WTC11 (cell line): ENCODE measurements around the gene ZNF438. TPM values are rescaled to one million over a fixed set of nuclear protein-coding genes. Genes with fewer than 3 reads are reported as not detected.
"Not testable (repeated sequence)": the region's sequence is repeated elsewhere in the genome, so short reads cannot be mapped to it uniquely, and the experiment has no call there.

Experiments used
- ATAC-seq: fragments of 200-7000 bp; cut with Tn5 transposase; 2 replicates; pipeline ENCODE4 v1.10.0; 2021; ENCODE audit warnings: mild to moderate bottlenecking, moderate library complexity
- CTCF ChIA-PET: fragments of 300-600 bp; sonication (Branson Sonifier 250); formaldehyde crosslinking; loops from one replicate; lab custom pipeline; 2021; ENCODE audit warnings: antibody characterized with exemption; lab: Charles Lee
- POLR2A ChIA-PET: fragments of 350-600 bp; sonication (Branson Sonifier 250); formaldehyde crosslinking; loops from one replicate; lab custom pipeline; 2021; ENCODE audit warnings: antibody characterized with exemption; lab: Charles Lee
- DNase-seq: peaks from one replicate; pipeline ENCODE4 v3.0.0; 2021; ENCODE audit warnings: low spot score
- H3K27ac Mint-ChIP-seq: 2 replicates; pipeline ENCODE4 v1.8.0; 2021; ENCODE audit warnings: mixed read lengths
- H3K27me3 Mint-ChIP-seq: 2 replicates; pipeline ENCODE4 v1.8.0; 2021; ENCODE audit warnings: low read depth, mild to moderate bottlenecking, moderate library complexity, mixed read lengths
- H3K36me3 Mint-ChIP-seq: 2 replicates; pipeline ENCODE4 v1.8.0; 2021; ENCODE audit warnings: mixed read lengths
- H3K4me1 Mint-ChIP-seq: 2 replicates; pipeline ENCODE4 v1.8.0; 2022; ENCODE audit warnings: mixed read lengths
- H3K4me3 Mint-ChIP-seq: 2 replicates; pipeline ENCODE4 v1.8.0; 2021; ENCODE audit warnings: mild to moderate bottlenecking, moderate library complexity, mixed read lengths
- H3K9me3 Mint-ChIP-seq: 2 replicates; pipeline ENCODE4 v1.8.0; 2021; ENCODE audit warnings: mixed read lengths
- CBFB ChIP-seq: sonication (generic); formaldehyde crosslinking; IDR thresholded peaks from 2 replicates; pipeline ENCODE4 v1.8.1; 2022; ENCODE audit warnings: mild to moderate bottlenecking, low read depth, missing genetic modification reagents
- ELF4 ChIP-seq: sonication (generic); formaldehyde crosslinking; IDR thresholded peaks from 2 replicates; pipeline ENCODE4 v1.8.1; 2022; ENCODE audit warnings: low read depth, mild to moderate bottlenecking, moderate library complexity, missing genetic modification reagents
- FOXJ3 ChIP-seq: sonication (generic); formaldehyde crosslinking; IDR thresholded peaks from 2 replicates; pipeline ENCODE4 v1.9.0; 2021; ENCODE audit warnings: missing genetic modification reagents, mild to moderate bottlenecking, borderline replicate concordance
- FOXP1 ChIP-seq: sonication (generic); formaldehyde crosslinking; IDR thresholded peaks from 2 replicates; pipeline ENCODE4 v1.8.0; 2022; ENCODE audit warnings: missing genetic modification reagents, mild to moderate bottlenecking, moderate library complexity, borderline replicate concordance
- GABPB1 ChIP-seq: sonication (generic); formaldehyde crosslinking; IDR thresholded peaks from 2 replicates; pipeline ENCODE4 v1.8.1; 2023; ENCODE audit warnings: mild to moderate bottlenecking, missing genetic modification reagents
- JAZF1 ChIP-seq: fragments of 250-450 bp; sonication (Bioruptor Pico); IDR thresholded peaks from 2 replicates; pipeline ENCODE4 v1.9.0; 2021; ENCODE audit warnings: moderate library complexity, mild to moderate bottlenecking, inconsistent platforms
- PRRX2 ChIP-seq: fragments of 250-450 bp; sonication (Bioruptor Pico); IDR thresholded peaks from 2 replicates; pipeline ENCODE4 v1.8.0; 2021; ENCODE audit warnings: mild to moderate bottlenecking
- RELA ChIP-seq: sonication (generic); formaldehyde crosslinking; IDR thresholded peaks from 2 replicates; pipeline ENCODE4 v1.8.1; 2022; ENCODE audit warnings: missing genetic modification reagents, mild to moderate bottlenecking, borderline replicate concordance
- SP1 ChIP-seq: sonication (generic); formaldehyde crosslinking; conservative IDR thresholded peaks from 2 replicates; pipeline ENCODE4 v1.8.1; 2022; ENCODE audit warnings: missing genetic modification reagents
- TCF7 ChIP-seq: sonication (generic); formaldehyde crosslinking; IDR thresholded peaks from 2 replicates; pipeline ENCODE4 v1.8.0; 2022; ENCODE audit warnings: mild to moderate bottlenecking, low read depth, missing genetic modification reagents, moderate library complexity
- TEAD4 ChIP-seq: sonication (generic); formaldehyde crosslinking; IDR thresholded peaks from 2 replicates; pipeline ENCODE4 v1.8.0; 2022; ENCODE audit warnings: mild to moderate bottlenecking, missing genetic modification reagents
- TP53 ChIP-seq: sonication (generic); formaldehyde crosslinking; IDR thresholded peaks from 2 replicates; pipeline ENCODE4 v1.8.1; 2023; ENCODE audit warnings: mild to moderate bottlenecking, missing genetic modification reagents
- ZBTB21 ChIP-seq: sonication (generic); formaldehyde crosslinking; IDR thresholded peaks from 2 replicates; pipeline ENCODE4 v1.8.1; 2023; ENCODE audit warnings: mild to moderate bottlenecking, missing genetic modification reagents, borderline replicate concordance
- ZNF416 ChIP-seq: fragments of 250-450 bp; sonication (Bioruptor Pico); IDR thresholded peaks from 2 replicates; pipeline ENCODE4 v1.9.0; 2021; ENCODE audit warnings: mild to moderate bottlenecking, inconsistent platforms
- total RNA-seq: library from RNA; stranded (reverse); gene quantifications from 3 replicates; pipeline ENCODE4 v1.2.3, GENCODE V29; 2021
- TF ChIP-seq, protein P1 (sequence below): sonication (generic); formaldehyde crosslinking; IDR thresholded peaks from 2 replicates; pipeline ENCODE4 v1.8.1; 2022; ENCODE audit warnings: low read depth, missing genetic modification reagents, borderline replicate concordance
- TF ChIP-seq, protein P2 (sequence below): fragments of 250-450 bp; sonication (Bioruptor Pico); conservative IDR thresholded peaks from 2 replicates; pipeline ENCODE4 v1.9.0; 2021; ENCODE audit warnings: mild to moderate bottlenecking
- TF ChIP-seq, protein P3 (sequence below): sonication (generic); formaldehyde crosslinking; IDR thresholded peaks from 2 replicates; pipeline ENCODE4 v1.8.1; 2023; ENCODE audit warnings: mild to moderate bottlenecking, missing genetic modification reagents
- TF ChIP-seq, protein P4 (sequence below): sonication (generic); formaldehyde crosslinking; conservative IDR thresholded peaks from 2 replicates; pipeline ENCODE4 v1.8.1; 2022; ENCODE audit warnings: mild to moderate bottlenecking, missing genetic modification reagents
- TF ChIP-seq, protein P5 (sequence below): fragments of 250-450 bp; sonication (Bioruptor Pico); IDR thresholded peaks from 2 replicates; pipeline ENCODE4 v1.8.0; 2021; ENCODE audit warnings: mild to moderate bottlenecking
- TF ChIP-seq, protein P6 (sequence below): sonication (generic); formaldehyde crosslinking; IDR thresholded peaks from 2 replicates; pipeline ENCODE4 v1.8.0; 2022; ENCODE audit warnings: mild to moderate bottlenecking, missing genetic modification reagents
- TF ChIP-seq, protein P7 (sequence below): fragments of 250-450 bp; sonication (Bioruptor Pico); IDR thresholded peaks from 2 replicates; pipeline ENCODE4 v1.9.0; 2021; ENCODE audit warnings: mild to moderate bottlenecking
- TF ChIP-seq, protein P8 (sequence below): sonication (generic); formaldehyde crosslinking; IDR thresholded peaks from 2 replicates; pipeline ENCODE4 v1.8.1; 2023; ENCODE audit warnings: mild to moderate bottlenecking, missing genetic modification reagents, moderate library complexity
- TF ChIP-seq, protein P9 (sequence below): sonication (generic); formaldehyde crosslinking; IDR thresholded peaks from 2 replicates; pipeline ENCODE4 v1.8.0; 2022; ENCODE audit warnings: mild to moderate bottlenecking, missing genetic modification reagents

Gene ZNF438
- total RNA-seq, 1 experiment from 2014 or later = 1.9 TPM

DNA sequence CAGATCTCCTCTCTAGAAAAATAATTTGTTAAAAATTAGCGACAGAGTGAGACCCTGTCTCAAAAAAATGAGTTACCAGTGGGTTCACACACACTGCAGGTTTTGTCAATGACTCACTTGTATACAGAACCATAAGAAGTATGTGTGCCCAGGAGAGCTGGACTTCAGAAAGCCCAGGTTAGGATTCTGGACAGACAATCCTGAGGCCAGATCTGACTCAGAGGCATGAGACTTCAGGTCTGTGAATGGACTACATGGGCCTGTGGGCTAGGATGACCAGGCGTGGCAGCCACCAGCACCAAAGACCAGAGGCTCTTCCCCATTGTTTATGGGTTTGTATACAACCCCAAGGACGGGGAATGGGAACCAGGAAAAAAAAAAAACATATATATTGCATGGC lies 9.3 kb upstream of the ZNF438 start:
- Mint-ChIP-seq H3K27ac (no peak overlapping the region), H3K9me3 (peaks cover 15% of the 10 kb centered on the region; the same call in 1 of the 2 replicates), H3K4me1 (peaks cover 11% of the 10 kb centered on the region)
- ChIA-PET POLR2A (no interaction called here), CTCF (no interaction called here)
- TF ChIP-seq, protein P1, sequence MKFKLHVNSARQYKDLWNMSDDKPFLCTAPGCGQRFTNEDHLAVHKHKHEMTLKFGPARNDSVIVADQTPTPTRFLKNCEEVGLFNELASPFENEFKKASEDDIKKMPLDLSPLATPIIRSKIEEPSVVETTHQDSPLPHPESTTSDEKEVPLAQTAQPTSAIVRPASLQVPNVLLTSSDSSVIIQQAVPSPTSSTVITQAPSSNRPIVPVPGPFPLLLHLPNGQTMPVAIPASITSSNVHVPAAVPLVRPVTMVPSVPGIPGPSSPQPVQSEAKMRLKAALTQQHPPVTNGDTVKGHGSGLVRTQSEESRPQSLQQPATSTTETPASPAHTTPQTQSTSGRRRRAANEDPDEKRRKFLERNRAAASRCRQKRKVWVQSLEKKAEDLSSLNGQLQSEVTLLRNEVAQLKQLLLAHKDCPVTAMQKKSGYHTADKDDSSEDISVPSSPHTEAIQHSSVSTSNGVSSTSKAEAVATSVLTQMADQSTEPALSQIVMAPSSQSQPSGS (CRISPR knock-in tag) = no peak
- TF ChIP-seq, protein P2, sequence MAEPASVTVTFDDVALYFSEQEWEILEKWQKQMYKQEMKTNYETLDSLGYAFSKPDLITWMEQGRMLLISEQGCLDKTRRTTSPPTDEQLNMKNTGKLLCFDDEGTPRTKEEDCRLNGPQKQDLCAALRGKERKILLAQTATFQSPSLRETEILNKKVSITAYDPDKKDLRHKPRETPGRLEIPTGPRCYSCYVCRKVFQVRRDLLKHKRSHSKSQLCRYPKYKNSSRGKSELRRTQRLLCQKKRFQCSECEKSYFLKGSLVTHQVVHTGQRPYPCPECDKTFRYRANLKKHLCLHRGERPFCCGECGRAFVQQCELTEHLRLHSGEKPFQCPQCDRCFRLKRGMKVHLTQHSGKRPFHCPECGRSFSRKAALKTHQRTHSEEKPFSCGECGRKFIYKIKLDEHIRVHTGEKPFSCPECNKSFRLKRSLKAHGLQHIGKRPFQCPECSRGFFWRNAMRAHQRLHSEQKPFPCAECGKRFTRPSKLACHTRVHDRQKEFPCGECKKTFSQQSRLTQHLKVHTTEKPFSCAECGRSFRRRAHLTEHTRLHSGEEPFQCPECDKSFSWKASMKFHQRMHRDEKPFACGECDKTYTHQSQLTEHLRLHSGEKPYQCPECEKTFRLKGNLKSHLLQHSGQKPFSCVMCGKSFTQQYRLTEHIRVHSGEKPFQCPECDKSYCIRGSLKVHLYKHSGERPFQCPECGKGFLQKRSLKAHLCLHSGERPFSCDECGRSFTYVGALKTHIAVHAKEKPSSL (CRISPR knock-in tag) = no peak
- TF ChIP-seq FOXJ3 = no peak
- TF ChIP-seq JAZF1 (CRISPR knock-in tag) = no peak
- no peak for TF ChIP-seq TP53 (CRISPR knock-in tag)
- TF ChIP-seq, protein P3, sequence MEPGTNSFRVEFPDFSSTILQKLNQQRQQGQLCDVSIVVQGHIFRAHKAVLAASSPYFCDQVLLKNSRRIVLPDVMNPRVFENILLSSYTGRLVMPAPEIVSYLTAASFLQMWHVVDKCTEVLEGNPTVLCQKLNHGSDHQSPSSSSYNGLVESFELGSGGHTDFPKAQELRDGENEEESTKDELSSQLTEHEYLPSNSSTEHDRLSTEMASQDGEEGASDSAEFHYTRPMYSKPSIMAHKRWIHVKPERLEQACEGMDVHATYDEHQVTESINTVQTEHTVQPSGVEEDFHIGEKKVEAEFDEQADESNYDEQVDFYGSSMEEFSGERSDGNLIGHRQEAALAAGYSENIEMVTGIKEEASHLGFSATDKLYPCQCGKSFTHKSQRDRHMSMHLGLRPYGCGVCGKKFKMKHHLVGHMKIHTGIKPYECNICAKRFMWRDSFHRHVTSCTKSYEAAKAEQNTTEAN = no peak
- TF ChIP-seq, protein P4, sequence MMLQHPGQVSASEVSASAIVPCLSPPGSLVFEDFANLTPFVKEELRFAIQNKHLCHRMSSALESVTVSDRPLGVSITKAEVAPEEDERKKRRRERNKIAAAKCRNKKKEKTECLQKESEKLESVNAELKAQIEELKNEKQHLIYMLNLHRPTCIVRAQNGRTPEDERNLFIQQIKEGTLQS (CRISPR knock-in tag) = no peak
- no peak for TF ChIP-seq ZBTB21
- no peak for TF ChIP-seq TEAD4
- TF ChIP-seq, protein P5, sequence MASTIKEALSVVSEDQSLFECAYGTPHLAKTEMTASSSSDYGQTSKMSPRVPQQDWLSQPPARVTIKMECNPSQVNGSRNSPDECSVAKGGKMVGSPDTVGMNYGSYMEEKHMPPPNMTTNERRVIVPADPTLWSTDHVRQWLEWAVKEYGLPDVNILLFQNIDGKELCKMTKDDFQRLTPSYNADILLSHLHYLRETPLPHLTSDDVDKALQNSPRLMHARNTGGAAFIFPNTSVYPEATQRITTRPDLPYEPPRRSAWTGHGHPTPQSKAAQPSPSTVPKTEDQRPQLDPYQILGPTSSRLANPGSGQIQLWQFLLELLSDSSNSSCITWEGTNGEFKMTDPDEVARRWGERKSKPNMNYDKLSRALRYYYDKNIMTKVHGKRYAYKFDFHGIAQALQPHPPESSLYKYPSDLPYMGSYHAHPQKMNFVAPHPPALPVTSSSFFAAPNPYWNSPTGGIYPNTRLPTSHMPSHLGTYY (CRISPR knock-in tag) = no peak
- no peak for TF ChIP-seq TCF7 (CRISPR knock-in tag)
- no peak for TF ChIP-seq FOXP1
- no peak for TF ChIP-seq ELF4 (CRISPR knock-in tag)
- TF ChIP-seq, protein P6, sequence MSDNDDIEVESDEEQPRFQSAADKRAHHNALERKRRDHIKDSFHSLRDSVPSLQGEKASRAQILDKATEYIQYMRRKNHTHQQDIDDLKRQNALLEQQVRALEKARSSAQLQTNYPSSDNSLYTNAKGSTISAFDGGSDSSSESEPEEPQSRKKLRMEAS = no peak
- no peak for TF ChIP-seq ZNF416 (CRISPR knock-in tag)
- TF ChIP-seq, all 79 proteins: peak for 0
- H3K27me3 Mint-ChIP-seq = no peaks in the 10 kb centered on the region
- H3K36me3 Mint-ChIP-seq = no peaks in the 10 kb centered on the region
- no peak for DNase-seq
- ATAC-seq = no peak
- no peak overlapping the region for H3K4me3 Mint-ChIP-seq

DNA sequence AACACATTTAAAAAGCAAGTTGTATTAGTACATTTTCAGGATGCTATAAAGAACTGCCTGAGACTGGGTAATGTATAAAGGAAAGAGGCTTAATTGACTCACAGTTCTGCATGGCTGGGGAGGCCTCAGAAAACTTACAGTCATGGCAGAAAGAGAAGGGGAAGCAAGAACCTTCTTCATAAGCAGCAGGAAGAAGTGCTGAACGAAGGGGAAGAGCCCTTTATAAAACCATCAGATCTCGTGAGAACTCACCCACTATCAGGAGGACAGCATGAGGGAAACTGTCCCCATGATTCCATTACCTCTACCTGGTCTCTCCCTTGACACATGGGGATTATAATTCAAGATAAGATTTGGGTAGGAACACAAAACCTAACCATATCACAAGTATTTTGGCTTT lies 7.3 kb upstream of the ZNF438 start:
- H3K4me1 Mint-ChIP-seq = peaks cover 28% of the 10 kb centered on the region
- H3K9me3 Mint-ChIP-seq, POLR2A ChIA-PET, DNase-seq, H3K4me3 Mint-ChIP-seq, H3K36me3 Mint-ChIP-seq, H3K27ac Mint-ChIP-seq, ATAC-seq, CTCF ChIA-PET: not testable (repeated sequence)
- H3K27me3 Mint-ChIP-seq = peaks cover 17% of the 10 kb centered on the region

DNA sequence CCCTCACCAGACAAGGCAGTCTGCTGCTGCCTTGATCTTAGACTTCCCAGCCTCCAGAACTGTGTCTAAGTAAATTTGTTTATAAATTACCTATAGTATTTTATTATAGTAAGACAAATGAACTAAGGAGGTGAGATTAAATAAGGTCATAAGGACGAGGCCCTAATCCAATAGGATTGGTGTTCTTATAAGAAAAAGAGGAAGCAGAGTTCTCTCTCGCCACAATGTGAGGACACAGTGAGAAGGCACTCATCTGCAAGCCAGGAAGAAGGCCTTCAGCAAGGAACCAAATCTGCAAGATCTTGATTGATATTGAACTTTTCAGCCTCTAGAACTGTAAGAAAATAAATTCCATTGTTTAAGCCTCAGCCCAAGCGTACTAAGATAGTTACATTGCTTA lies 6.1 kb upstream of the ZNF438 start:
- ChIA-PET CTCF (no interaction called here), POLR2A (no interaction called here)
- Mint-ChIP-seq H3K27me3 (peaks cover 25% of the 10 kb centered on the region), H3K4me1 (peaks cover 36% of the 10 kb centered on the region), H3K36me3 (no peaks in the 10 kb centered on the region), H3K27ac (no peak overlapping the region), H3K4me3 (no peak overlapping the region), H3K9me3 (0 out of 2 replicates have a peak, but pooled peaks cover 5% of the 10 kb centered on the region)
- ATAC-seq = no peak
- DNase-seq = no peak
- TF ChIP-seq, protein P3 = no peak
- no peak for TF ChIP-seq GABPB1
- no peak for TF ChIP-seq CBFB
- no peak for TF ChIP-seq ZBTB21
- TF ChIP-seq, protein P7, sequence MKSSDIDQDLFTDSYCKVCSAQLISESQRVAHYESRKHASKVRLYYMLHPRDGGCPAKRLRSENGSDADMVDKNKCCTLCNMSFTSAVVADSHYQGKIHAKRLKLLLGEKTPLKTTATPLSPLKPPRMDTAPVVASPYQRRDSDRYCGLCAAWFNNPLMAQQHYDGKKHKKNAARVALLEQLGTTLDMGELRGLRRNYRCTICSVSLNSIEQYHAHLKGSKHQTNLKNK (CRISPR knock-in tag) = no peak
- TF ChIP-seq SP1 = no peak
- TF ChIP-seq RELA (CRISPR knock-in tag) = no peak
- TF ChIP-seq, protein P8, sequence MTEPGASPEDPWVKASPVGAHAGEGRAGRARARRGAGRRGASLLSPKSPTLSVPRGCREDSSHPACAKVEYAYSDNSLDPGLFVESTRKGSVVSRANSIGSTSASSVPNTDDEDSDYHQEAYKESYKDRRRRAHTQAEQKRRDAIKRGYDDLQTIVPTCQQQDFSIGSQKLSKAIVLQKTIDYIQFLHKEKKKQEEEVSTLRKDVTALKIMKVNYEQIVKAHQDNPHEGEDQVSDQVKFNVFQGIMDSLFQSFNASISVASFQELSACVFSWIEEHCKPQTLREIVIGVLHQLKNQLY (CRISPR knock-in tag) = no peak
- TF ChIP-seq PRRX2 (CRISPR knock-in tag) = no peak
- TF ChIP-seq, protein P9, sequence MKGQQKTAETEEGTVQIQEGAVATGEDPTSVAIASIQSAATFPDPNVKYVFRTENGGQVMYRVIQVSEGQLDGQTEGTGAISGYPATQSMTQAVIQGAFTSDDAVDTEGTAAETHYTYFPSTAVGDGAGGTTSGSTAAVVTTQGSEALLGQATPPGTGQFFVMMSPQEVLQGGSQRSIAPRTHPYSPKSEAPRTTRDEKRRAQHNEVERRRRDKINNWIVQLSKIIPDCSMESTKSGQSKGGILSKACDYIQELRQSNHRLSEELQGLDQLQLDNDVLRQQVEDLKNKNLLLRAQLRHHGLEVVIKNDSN (CRISPR knock-in tag) = no peak
